K562 (cell line): ENCODE data around the gene SGSM2.

Experiments used
- CREB5 ChIP-seq: fragments of 250-450 bp; sonication (Bioruptor Pico); IDR thresholded peaks from 2 replicates; pipeline ENCODE4 v1.5.0; 2020; ENCODE audit warnings: mild to moderate bottlenecking
- CTCF ChIP-seq, 3 experiments: IDR thresholded peaks in 2 of 3; conservative IDR thresholded peaks in 1 of 3; 2 replicates each; pipeline ENCODE4 v1.5.1; 2011 to 2012; ENCODE audit warnings: low read length in 3 of 3, mild to moderate bottlenecking in 3 of 3, control low read depth in 2 of 3, improper control_type of control experiment in 1 of 3, inconsistent platforms in 1 of 3, low read depth in 1 of 3, mixed read lengths in 1 of 3, moderate library complexity in 1 of 3; ENCODE audit not compliant: insufficient read depth in 2 of 3
- ILK ChIP-seq: fragments of 450-650 bp; IDR thresholded peaks from 2 replicates; pipeline ENCODE4 v1.6.1; 2016; ENCODE audit warnings: missing genetic modification characterization, low read depth, mild to moderate bottlenecking, missing compliant biosample characterization, moderate library complexity, borderline replicate concordance
- NR4A1 ChIP-seq, 2 experiments: fragments of 250-450 bp in 1 of 2; fragments of 450-650 bp in 1 of 2; sonication (Bioruptor Pico) in 1 of 2; IDR thresholded peaks; 2 replicates each; pipeline versions ENCODE4 v1.4.0 to v1.6.1; 2016 to 2020; ENCODE audit warnings: mild to moderate bottlenecking in 2 of 2, missing compliant biosample characterization in 1 of 2, missing genetic modification characterization in 1 of 2, moderate library complexity in 1 of 2
- PRMT5 ChIP-seq: sonication (generic); formaldehyde crosslinking; IDR thresholded peaks from 2 replicates; pipeline ENCODE4 v1.5.0; 2020; ENCODE audit warnings: missing genetic modification reagents
- TF ChIP-seq, protein P1 (sequence below): fragments of 450-650 bp; IDR thresholded peaks from 2 replicates; pipeline ENCODE4 v1.6.1; 2018; ENCODE audit warnings: mild to moderate bottlenecking, low read depth; ENCODE audit not compliant: partially characterized antibody
- TF ChIP-seq, protein P2 (sequence below): sonication (generic); formaldehyde crosslinking; IDR thresholded peaks from 2 replicates; pipeline ENCODE4 v1.8.0; 2022; ENCODE audit warnings: mild to moderate bottlenecking, missing genetic modification reagents
- TF ChIP-seq, protein P3 (sequence below): fragments of 450-650 bp; IDR thresholded peaks from 2 replicates; pipeline ENCODE4 v1.6.1; 2017; ENCODE audit warnings: antibody characterized with exemption, mild to moderate bottlenecking

DNA sequence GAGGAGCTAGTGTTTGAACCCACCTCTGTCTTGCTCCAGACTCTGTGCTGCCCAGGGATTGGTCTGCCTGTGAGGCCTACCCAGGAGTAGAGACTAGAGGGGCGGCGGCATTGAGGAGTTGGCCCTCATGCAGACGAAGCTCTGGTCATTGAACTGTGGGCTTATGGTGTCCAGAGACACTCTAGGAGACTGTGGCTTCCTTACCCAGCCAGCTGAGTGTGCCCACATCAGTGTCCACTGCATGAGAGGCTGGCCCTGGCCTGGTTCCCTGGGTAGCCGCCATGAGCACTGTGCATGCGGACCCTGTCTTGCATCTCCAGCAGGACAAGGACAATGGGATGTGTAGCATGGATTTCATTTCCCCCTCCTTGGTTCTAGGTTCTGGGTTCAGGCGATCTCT lies 14.0 kb downstream of the SGSM2 start:
- TF ChIP-seq PRMT5 = no peak
- TF ChIP-seq, protein P1, sequence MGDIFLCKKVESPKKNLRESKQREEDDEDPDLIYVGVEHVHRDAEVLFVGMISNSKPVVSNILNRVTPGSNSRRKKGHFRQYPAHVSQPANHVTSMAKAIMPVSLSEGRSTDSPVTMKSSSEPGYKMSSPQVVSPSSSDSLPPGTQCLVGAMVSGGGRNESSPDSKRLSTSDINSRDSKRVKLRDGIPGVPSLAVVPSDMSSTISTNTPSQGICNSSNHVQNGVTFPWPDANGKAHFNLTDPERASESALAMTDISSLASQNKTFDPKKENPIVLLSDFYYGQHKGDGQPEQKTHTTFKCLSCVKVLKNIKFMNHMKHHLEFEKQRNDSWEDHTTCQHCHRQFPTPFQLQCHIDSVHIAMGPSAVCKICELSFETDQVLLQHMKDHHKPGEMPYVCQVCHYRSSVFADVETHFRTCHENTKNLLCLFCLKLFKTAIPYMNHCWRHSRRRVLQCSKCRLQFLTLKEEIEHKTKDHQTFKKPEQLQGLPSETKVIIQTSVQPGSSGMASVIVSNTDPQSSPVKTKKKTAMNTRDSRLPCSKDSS = no peak
- TF ChIP-seq, protein P2, sequence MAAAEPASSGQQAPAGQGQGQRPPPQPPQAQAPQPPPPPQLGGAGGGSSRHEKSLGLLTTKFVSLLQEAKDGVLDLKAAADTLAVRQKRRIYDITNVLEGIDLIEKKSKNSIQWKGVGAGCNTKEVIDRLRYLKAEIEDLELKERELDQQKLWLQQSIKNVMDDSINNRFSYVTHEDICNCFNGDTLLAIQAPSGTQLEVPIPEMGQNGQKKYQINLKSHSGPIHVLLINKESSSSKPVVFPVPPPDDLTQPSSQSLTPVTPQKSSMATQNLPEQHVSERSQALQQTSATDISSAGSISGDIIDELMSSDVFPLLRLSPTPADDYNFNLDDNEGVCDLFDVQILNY (CRISPR knock-in tag) = no peak
- TF ChIP-seq CTCF (IDR thresholded peaks at IDR 0.05 in 2 of 3, conservative IDR thresholded peaks at IDR 0.05 in 1 of 3; ENCODE audit: insufficient read depth in 2 of 3, low read depth in 1 of 3, low read length in 3 of 3) = no peak
- TF ChIP-seq ILK (tag) = no peak
- TF ChIP-seq, protein P3, sequence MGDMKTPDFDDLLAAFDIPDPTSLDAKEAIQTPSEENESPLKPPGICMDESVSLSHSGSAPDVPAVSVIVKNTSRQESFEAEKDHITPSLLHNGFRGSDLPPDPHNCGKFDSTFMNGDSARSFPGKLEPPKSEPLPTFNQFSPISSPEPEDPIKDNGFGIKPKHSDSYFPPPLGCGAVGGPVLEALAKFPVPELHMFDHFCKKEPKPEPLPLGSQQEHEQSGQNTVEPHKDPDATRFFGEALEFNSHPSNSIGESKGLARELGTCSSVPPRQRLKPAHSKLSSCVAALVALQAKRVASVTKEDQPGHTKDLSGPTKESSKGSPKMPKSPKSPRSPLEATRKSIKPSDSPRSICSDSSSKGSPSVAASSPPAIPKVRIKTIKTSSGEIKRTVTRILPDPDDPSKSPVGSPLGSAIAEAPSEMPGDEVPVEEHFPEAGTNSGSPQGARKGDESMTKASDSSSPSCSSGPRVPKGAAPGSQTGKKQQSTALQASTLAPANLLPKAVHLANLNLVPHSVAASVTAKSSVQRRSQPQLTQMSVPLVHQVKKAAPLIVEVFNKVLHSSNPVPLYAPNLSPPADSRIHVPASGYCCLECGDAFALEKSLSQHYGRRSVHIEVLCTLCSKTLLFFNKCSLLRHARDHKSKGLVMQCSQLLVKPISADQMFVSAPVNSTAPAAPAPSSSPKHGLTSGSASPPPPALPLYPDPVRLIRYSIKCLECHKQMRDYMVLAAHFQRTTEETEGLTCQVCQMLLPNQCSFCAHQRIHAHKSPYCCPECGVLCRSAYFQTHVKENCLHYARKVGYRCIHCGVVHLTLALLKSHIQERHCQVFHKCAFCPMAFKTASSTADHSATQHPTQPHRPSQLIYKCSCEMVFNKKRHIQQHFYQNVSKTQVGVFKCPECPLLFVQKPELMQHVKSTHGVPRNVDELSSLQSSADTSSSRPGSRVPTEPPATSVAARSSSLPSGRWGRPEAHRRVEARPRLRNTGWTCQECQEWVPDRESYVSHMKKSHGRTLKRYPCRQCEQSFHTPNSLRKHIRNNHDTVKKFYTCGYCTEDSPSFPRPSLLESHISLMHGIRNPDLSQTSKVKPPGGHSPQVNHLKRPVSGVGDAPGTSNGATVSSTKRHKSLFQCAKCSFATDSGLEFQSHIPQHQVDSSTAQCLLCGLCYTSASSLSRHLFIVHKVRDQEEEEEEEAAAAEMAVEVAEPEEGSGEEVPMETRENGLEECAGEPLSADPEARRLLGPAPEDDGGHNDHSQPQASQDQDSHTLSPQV = no peak
- TF ChIP-seq NR4A1 (CRISPR knock-in tag; IDR thresholded peaks at IDR 0.05) = no peak
- no peak for TF ChIP-seq NR4A1 (tag; IDR thresholded peaks at IDR 0.05)
- TF ChIP-seq CREB5 (CRISPR knock-in tag) = no peak
